CMK (cell line): ENCODE measurements around the gene UNC13A.

Experiments used
- DNase-seq: peaks from one replicate; pipeline ENCODE4 v3.0.0-alpha.2; 2010; ENCODE audit warnings: low read depth

Gene UNC13A

DNA sequence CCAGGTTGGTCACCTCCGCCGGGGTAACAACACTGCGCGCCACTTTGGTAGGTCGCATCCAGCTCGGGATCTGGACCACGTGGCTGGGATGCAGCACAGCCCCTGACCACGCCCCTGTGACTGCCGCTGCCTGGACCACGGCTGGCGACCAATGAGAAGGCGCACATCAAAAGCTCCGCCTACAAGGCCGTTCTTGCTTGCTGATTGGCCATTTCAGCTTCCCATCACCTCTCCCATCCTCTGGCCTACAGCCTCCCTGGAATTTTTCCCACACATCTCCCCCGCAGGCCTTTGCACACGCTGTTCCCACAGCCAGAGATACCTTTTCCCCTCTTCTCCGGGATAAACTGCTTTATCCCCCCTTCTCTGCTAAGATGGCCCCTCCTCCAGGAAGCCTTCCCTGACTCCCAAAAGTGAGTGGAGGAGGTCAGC lies 18.6 kb upstream of the UNC13A start:
- no peak for DNase-seq

DNA sequence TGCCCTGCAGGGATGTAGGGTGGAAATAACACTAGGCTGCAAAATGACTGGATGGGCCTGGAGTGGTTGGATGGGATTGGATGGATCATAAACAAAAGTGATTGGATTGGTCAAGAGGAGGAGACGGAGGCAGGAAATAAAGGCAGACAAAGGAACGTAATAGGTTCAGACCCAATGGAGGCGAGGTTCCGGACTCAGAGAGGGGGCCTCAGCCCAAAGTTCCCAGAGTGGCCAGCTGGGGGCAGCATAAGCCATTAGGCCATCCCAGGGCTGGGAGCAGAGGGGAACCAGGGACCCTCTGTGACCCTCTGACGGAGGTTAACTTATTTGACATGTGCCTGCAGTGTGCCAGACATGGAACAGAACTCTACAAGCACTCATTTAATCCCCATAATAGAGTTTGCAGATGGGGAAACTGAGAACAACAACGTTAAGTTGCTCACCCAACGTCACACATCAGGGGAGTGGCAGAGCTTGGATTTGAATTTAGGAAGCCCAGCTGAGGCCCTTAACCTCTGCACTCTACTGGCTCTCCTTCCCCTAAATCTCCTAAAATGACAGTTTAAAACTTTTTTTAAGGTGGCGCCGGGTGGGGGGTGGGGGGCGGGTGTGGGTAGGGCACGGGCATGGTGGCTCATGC lies 15.8 kb upstream of the UNC13A start:
- DNase-seq: no peak

DNA sequence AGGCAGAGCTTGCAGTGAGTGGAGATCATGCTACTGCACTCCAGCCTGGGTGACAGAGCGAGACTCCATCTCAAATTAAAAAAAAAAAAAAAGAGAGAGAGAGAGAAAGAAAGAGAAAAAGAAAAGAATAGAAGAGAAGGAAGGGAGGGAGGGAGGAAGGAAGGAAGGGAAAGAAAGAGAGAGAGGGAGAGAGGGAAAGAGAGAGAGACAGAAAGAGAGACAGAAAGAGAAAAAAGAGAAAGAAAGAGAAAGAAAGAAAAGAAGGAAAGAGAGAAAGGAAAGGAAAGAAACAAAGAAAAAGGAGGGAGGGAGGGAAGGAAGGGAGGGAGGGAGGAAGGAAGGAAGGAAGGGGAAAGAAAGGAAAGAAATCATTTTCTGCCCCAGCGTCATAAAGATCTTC lies 7.0 kb upstream of the UNC13A start:
- DNase-seq: no peak

DNA sequence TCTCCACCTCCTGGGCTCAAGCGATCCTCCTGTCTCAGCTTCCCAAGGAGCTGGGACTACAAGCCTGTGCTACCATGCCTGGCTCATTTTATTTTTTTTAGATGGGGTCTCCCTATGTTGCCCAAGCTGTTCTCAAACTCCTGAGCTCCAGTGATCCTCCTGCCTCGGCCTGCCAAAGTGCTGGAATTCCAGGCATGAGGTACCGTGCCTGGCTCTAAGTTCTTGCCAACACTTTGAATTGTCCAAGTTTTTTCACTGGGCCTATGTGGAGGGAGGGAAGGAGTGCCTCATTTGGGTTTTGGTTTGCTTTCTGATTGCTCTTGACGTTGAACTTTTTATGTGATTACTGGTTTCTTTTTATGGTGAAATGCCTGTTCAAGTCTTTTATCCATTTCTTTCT lies 4.4 kb upstream of the UNC13A start:
- DNase-seq: no peak

DNA sequence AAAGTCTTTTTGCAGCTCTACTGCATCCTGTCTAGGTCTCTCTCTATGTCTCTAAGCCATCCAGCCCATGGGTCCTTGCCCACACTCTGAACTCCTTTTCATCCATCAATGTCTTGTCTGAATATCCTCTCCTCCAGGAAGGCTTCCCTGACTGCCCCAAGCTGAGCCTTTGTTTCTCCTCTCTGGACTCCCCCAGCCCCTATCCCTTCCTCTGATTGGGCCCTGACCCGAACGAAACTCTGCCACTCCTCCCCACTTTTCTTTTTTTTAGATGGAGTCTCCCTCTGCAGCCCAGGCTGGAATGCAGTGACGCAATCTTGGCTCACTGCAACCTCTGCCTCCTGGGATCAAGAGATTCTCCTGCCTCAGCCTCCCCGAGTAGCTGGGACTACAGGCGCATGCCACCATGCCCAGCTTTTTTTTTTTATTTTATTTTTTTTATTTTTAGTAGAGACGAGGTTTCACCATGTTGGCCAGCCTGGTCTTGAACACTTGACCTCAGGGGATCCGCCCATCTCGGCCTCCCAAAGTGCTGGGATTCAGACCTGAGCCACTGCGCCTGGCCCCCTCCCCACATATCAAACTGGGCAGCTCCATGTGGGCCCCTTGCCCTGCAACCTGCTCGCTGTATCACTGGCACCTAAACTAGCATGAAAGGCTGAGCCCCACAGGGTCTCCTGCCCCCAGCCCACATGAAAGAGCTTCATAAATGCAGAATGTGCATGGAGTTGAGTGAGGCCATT lies 870 bp upstream of the UNC13A start:
- no peak for DNase-seq

DNA sequence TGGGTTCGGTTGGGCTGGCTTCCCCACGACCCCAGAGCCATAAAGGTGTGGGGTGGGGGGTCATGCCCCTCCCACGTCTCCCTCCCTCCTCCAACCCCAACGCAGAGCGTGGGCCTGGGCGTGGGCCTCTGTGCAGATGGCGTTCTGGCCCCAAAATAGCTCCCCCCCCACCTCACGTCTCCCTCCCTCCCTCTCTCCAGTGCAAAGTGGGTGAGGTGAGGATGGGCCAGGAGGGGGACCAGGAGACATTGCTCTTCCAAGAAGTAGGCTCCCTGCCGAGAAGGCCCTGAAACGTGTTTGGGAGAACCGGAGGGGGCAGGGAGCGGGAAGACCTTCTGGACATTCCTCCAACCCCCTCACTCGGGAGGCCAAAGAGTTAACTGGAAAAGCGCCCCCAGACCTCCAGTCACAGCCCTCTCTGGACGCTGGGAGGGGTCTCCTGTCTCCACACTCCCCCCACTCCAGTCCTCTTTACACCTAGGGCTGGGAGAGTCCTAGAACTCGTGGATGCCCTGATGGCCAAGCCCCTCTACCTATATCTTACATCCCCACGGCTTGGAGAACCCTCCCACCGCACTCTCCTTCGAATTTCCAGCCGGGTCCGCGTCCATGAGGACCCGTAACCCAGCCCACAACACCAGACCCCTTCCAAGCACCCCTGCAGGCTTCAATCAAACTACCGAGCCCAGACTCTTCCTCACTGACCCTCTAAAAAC lies 855 bp downstream of the UNC13A start:
- no peak for DNase-seq

DNA sequence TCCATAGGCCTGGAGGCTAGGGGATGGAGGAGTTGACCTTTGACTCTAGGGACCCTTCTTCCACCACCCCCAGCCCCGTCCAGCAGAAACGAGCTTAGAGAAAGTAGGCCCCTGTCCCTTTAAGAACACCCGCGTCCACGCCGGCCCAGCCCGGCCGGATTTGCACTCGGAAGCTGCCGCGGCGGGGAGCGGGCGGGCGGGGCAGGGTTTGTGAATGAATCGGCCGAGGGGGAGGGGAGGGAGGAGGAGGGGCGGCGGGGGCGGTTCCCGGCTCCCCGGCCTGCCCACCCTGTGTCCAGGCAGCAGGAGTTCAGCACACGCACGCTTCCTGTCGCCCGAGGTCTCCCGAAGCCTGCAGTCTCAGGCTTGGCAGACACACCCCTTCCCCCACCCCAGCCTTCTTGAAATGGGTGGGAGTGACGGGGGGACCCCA lies 1.5 kb downstream of the UNC13A start:
- DNase-seq: no peak

DNA sequence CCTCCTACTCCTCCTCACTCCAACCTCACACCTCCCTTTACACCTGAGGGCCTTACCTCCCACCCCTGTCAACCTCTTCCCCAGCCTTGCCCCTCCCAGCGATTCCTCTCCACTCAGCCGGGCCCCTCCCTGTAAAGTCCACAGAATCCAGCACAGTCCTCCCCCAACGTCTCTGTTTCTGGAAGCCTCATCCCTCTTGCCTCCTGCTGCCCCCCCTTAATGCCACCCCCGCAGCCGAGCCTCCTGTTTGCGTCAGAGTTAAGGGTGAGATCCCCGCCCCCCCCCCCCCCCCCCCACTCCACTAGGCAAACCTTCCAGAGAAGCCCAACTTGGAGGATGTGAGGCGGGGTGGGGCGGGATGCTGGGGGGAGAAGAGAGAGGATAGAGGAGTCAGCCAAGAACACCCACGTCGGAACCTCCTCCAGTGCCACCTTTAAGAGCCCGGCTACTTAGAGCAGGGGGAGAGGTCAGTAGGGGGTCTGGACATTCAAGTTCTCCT lies 2.1 kb downstream of the UNC13A start:
- no peak for DNase-seq

DNA sequence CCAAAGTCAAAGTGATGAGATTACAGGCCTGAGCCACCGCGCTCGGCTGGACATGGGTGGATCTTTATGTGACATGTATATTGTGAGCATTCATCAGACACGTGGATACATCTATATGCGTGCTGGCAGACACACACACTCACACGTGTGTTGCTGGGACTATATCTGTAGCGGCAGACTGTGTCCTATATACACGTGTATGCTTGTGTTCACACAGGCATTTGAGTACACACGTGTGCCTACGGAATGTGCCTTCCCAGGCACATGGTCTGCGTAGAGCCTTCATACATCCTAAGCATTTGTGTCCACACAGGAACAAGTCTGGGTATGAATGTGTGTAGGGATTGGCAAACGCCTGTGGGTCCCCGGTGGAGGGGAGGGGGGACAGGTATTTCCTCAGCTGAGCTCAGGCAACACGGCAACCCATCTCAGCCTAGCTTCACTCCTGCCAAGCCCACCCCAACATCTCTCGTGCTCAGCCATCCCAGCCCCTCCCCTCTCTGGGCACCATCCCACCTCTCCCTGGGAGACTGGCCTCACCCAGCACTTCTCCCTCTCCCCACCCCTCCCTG lies 2.6 kb downstream of the UNC13A start:
- DNase-seq: no peak

DNA sequence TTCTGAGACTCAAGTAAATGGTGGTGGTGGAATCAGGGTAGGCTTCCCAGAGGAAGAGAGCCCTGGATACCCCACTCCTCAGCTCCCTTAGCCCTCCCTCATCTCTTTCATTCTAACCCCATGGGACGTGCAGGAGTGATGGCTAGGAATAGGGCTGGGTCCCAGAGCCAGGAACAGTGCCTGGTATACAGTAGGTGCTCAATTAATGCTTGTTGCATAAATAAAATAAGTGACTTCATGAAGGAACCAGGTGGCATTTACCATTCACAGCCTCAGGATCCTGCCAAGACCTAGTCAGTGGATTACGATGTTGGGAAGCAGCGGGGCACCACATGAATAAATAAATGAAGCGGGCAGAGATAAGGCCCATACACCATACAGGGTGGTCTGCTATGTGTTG lies 3.9 kb downstream of the UNC13A start:
- no peak for DNase-seq

DNA sequence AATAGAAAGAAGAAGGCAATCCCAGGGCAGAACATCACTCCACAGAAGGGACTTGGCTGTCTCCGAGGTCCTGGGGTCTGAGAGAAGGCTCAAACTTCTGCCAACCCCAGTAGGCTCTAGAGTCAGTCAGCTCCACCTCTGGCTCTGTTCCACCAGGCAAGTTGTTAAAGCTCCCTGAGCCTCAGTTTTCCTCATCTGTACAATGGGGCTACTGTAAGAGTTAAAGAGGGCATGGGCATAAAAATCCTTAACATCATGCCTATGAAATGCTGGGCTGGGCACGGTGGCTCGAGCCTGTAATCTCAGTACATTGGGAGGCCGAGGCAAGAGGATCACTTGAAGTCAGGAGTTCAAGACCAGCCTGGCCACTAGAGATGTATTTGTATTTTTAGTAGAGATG lies 5.1 kb downstream of the UNC13A start:
- no peak for DNase-seq

DNA sequence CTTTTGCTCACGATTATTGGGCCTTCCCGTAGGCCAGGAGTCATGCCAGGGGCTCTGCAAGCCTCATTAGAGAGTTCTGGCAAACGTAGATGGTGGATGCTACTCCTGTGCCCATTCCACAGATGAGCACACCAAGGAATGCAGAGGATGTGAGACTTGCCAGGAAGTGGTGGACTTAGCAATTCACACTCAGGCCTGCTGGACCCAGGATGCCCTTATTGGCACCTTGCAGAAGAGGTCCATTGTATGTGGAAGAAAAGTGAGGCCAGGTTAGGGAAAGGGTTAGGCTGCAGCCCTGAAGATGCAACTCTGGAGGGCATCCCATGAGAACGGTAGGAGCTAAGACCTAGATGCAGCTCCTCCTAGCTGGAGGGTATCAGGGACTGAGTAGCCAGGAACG lies 5.9 kb downstream of the UNC13A start:
- DNase-seq: no peak

DNA sequence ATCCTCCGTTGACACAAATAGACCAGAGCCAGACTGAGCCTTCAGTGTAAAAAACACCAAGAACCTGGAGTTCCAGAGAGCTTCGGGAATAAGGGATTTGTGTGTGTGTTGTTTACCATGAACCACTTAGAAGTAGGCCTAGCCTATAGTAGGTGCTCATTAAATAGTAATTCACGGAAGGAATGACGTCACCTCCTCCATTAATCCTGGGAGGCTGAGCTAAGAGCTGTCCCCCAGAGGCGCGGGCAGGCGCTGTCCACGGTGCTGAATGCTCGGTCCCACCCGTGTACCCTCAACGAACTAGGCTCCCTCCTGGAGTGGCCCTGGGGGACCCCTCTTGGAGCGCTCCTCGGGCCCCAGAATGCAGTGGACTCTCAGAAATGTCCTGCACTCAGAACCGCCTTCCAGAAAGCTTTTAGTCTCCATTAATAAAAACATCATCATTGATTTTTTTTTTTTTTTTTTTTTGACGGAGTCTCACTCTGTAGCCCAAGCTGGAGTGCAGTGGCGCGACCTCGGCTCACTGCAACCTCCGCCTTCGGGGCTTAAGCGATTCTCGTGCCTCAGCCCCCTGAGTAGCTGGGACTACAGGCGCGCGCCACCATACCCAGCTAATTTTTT lies 6.5 kb downstream of the UNC13A start:
- DNase-seq: no peak

DNA sequence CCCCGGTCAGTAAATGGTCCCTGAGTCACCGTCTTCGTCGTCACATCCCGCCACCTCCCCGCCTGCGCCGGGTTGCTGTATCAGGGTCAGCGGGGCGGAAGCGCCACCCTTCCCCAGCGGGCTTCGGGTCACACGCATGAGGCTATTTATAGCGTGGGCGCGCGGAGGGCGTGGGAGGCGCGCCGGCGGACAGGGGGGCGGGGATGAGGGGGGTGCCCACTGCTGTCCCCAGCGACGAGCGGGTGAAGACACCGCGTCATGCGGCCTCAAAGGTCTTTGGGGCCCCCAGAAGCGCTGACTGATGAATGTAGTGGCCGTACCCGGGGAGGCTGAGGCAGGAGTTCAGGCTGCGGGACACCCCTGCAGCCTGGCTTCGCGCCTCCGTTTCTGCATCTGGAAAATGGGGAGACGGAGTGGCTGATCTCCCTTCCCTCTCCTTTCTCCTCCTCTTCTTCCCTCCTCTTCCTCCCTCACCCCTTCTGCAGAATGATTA lies 7.9 kb downstream of the UNC13A start:
- DNase-seq: peak; percentile 64

DNA sequence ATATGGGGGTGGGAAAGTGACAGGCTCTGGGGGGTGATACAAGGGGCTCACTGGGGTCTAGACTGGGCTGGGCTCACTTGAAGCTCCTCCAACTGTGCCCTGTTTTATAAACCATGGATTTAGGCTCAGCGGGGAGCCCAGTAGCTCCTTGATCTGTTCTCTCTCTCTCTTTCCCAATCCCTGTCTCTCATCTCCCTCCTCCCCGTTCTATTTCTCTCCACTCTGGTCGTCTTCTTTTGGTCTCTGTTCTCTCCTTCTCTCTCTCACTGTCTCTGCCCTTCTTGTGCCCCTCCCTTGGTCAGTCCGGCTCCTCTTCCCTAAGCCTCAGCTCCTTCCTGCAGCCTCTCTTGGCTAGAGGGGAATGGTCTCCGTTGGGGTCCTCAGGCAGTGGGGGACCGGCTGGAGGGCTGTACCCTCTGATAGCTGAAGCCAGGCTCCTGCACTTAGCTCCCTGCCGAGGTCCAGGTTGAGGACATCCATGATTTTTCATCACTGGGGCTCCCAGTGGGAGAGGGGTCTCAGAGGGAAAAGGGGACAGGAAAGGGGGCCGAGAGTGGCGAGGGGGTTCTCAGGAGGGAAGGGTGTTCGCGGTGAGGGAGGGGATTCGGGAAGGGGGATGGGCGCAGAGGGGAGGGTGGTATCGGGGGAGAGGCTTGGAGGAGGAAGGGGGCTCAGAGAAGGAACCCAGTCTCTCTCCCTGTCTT lies 8.5 kb downstream of the UNC13A start:
- no peak for DNase-seq

DNA sequence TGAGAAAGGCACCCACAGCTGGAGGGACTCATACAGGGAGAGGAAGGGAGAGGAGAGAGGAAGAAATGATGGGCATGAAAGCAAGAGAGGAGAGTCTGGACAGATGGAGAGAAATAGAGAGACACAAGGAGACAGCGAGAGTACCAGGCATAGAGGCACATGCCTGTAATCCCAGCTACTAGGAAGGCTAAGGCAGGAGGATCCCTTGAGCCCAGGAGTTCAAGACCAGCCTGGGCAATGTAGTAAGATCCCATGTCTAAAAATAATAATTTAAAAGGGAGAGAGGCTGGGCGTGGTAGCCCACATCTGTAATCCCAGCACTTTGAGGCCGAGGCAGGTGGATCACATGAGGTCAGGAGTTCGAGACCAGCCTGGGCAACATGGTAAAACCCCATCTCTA lies 9.3 kb downstream of the UNC13A start:
- no peak for DNase-seq

DNA sequence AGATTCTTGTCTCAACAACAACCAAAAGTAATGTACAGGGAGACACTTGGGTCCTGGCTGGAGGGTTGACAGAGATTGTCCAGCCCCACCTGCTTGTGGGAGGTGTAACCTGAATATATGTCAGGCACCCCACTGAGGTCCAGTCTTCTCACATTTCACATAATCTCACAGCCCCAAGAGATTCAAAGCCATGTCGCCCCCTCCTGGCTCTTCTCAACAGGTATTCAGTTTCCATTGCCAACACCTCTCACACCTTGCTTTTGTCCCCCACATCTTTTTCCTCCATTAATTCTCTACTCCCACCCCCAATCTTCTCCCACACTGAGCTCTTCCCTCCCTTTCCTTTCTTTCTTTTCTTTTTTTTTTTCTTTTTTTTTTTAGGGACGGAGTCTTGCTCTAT lies 11.2 kb downstream of the UNC13A start:
- DNase-seq: no peak

DNA sequence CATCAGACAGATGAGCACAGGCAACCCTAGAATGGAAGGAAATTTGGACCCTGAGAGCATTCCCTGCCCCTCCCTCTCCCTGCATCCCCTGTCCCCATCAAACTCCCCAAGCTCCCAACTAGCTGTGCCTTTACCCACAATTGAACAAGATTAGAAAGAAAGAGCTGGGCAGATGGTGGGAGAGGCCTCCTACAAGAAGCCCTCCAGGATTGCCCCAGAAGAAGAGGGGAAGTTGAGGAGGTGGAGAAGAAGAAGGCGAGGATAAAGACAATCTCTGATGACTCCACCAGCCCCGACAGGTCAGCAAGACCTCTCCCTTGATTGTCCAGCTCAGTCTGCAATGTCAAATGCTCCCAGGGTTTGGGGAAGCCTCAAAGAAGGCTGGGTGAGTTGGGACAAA lies 11.9 kb downstream of the UNC13A start:
- no peak for DNase-seq

DNA sequence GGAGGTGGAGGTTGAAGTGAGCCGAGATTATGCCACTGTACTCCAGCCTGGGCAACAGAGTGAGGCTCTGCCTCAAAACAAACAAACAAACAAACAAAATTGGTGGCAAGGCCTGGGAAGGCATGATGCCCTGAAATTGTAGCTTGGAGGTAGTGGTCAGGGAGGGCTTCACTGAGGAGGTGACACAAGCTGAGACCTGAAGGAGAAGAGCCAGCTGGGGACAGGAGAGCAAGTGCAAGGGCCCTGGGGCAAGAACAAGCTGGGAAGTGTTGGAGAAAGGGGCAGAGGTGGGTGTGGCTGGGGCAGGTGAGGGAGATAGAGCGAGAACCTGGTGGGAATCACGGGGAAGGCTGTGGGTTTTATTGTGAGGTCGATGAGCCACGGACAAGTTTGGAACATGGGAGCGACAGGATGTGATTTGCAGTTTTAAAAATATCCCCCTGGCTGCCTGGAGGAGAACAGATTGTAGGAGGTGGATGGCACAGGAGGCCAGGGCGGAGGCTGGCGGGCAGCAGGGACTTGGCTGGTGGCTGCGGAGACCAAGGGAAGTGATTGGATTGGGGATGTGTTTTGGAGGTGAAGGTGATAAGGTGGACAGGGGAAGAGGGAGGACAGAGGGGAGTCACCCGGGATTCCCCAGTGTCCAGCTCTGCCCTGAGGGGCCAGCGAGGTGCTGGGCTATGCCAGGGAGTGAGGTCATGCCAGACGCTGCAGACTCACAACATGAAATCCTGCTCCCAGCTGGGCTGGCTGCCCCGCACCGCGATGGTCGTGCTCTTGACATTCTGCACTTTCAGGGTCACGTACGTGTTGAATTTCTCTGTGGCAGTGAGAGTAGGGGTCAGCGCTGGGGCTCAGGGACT lies 14.0 kb downstream of the UNC13A start:
- DNase-seq: no peak

DNA sequence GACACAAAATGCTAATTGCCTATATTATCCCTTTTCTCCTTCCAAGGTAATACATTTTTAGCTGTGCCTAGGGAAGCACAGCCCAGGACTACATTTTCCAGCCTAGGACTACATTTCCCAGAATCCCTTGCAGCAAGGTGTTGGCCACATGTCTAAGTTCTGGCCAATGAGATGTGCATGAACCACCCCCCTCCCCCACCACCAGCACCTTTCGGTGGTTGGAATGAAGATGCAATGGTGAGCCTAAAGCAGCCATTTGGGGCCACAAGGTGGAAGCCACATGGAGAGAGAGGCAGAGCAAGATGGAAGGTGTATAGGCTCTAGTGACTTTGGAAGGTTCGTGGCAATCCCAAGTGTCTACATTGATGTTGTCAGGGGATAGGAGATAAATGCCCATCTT lies 16.2 kb downstream of the UNC13A start:
- no peak for DNase-seq

DNA sequence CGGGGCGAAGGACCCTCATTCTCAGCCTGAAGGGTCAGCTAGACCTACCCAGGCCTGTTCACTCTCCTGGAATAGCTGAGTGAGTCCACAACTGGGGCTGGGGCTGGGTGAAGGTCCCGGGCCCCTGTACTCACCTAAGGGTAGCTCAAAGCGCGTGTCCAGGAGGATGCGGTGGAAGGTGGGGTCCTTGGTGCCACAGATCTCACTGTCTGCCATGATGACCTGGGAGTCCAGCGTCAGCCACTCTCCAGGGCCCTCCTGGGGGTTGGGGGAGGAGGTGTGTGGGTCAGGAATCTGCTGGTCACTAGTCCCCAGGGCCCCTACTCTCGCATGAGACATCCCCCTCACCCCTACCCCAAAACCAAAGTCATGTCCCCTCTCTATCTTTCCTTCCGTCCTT lies 18.7 kb downstream of the UNC13A start:
- no peak for DNase-seq
